Measurements from ENCODE around the gene ARID3A. TPM values are rescaled to one million over a fixed set of nuclear protein-coding genes. Genes with fewer than 3 reads are reported as not detected.

ARID3A gene
- total and polyA plus RNA-seq, 2 of the 13 experiments (the other 11 are each of a cell fraction or from before 2014, with no cell fraction given) = 71.3 to 77.9 TPM

DNA sequence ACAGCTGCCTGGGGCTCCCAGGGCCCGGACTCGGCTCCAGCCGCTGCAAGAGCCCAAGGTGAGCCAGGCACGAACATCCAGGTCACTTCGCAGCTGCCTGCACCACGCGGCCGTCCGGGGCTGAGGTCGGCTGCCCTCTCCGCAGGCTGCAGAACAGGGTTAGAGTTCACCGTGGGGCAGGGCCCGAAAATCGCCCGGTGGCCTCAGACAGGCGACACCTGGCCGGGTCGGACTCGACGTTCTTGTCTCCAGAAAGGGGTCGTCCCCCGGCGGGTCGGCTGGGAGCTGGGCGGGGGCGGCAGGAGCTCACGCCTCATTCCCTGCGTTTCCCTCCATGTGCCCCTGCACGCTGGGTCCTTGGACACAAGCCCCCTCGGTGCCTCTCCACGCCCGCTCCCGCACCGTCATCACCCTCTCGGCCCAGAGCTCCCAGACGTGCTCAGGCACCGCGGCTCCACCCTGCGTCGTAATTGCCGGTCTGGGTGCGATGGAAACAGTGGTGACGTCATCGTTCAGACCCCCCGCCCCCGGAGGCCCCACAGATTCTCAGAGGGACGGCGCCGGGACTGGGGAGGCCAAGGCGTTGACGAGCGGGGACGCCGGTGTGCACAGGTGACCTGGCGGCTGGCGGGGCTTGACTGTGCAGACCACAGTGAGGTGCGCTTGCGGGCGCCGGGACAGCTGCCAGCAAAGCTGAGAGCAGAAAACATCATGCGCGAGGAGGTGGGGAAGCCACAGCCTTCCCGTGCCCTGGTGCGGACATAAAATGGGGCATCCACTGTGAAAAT, 70.4 kb downstream of the ARID3A start (continued):
- TF ChIP-seq HES4 (CRISPR knock-in tag; IDR thresholded peaks at IDR 0.05; ENCODE audit: borderline replicate concordance) (no peak), NCOA1 (CRISPR knock-in tag; IDR thresholded peaks at IDR 0.05) (no peak), HOXA3 (CRISPR knock-in tag; IDR thresholded peaks at IDR 0.05) (peak; percentile 58; the same call in 1 of the 2 replicates), ZNF615 (CRISPR knock-in tag; IDR thresholded peaks at IDR 0.05; ENCODE audit: borderline replicate concordance) (no peak), SMC3 (IDR thresholded peaks at IDR 0.05; ENCODE audit: low read length) (no peak), ESRRA (CRISPR knock-in tag; IDR thresholded peaks at IDR 0.05; ENCODE audit: low read depth) (no peak), EED (CRISPR knock-in tag; IDR thresholded peaks at IDR 0.05) (no peak), HNRNPL (IDR thresholded peaks at IDR 0.05; ENCODE audit: low read depth, low read length) (no peak), SAFB2 (CRISPR knock-in tag; IDR thresholded peaks at IDR 0.05; ENCODE audit: borderline replicate concordance, low read depth) (0 out of 2 replicates have a peak, but pooled peaks have one; percentile 35), HNF4A (CRISPR knock-in tag; IDR thresholded peaks at IDR 0.05) (no peak), ISL2 (CRISPR knock-in tag; IDR thresholded peaks at IDR 0.05) (no peak), SRY (CRISPR knock-in tag; IDR thresholded peaks at IDR 0.05) (no peak), ZBTB42 (CRISPR knock-in tag; IDR thresholded peaks at IDR 0.05) (no peak)
- TF ChIP-seq, protein P1, sequence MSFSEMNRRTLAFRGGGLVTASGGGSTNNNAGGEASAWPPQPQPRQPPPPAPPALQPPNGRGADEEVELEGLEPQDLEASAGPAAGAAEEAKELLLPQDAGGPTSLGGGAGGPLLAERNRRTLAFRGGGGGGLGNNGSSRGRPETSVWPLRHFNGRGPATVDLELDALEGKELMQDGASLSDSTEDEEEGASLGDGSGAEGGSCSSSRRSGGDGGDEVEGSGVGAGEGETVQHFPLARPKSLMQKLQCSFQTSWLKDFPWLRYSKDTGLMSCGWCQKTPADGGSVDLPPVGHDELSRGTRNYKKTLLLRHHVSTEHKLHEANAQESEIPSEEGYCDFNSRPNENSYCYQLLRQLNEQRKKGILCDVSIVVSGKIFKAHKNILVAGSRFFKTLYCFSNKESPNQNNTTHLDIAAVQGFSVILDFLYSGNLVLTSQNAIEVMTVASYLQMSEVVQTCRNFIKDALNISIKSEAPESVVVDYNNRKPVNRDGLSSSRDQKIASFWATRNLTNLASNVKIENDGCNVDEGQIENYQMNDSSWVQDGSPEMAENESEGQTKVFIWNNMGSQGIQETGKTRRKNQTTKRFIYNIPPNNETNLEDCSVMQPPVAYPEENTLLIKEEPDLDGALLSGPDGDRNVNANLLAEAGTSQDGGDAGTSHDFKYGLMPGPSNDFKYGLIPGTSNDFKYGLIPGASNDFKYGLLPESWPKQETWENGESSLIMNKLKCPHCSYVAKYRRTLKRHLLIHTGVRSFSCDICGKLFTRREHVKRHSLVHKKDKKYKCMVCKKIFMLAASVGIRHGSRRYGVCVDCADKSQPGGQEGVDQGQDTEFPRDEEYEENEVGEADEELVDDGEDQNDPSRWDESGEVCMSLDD (CRISPR knock-in tag; IDR thresholded peaks at IDR 0.05; ENCODE audit: borderline replicate concordance) = no peak
- TF ChIP-seq, protein P2, sequence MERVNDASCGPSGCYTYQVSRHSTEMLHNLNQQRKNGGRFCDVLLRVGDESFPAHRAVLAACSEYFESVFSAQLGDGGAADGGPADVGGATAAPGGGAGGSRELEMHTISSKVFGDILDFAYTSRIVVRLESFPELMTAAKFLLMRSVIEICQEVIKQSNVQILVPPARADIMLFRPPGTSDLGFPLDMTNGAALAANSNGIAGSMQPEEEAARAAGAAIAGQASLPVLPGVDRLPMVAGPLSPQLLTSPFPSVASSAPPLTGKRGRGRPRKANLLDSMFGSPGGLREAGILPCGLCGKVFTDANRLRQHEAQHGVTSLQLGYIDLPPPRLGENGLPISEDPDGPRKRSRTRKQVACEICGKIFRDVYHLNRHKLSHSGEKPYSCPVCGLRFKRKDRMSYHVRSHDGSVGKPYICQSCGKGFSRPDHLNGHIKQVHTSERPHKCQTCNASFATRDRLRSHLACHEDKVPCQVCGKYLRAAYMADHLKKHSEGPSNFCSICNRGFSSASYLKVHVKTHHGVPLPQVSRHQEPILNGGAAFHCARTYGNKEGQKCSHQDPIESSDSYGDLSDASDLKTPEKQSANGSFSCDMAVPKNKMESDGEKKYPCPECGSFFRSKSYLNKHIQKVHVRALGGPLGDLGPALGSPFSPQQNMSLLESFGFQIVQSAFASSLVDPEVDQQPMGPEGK (CRISPR knock-in tag; IDR thresholded peaks at IDR 0.05) = peak; percentile 63
- TF ChIP-seq, protein P3, sequence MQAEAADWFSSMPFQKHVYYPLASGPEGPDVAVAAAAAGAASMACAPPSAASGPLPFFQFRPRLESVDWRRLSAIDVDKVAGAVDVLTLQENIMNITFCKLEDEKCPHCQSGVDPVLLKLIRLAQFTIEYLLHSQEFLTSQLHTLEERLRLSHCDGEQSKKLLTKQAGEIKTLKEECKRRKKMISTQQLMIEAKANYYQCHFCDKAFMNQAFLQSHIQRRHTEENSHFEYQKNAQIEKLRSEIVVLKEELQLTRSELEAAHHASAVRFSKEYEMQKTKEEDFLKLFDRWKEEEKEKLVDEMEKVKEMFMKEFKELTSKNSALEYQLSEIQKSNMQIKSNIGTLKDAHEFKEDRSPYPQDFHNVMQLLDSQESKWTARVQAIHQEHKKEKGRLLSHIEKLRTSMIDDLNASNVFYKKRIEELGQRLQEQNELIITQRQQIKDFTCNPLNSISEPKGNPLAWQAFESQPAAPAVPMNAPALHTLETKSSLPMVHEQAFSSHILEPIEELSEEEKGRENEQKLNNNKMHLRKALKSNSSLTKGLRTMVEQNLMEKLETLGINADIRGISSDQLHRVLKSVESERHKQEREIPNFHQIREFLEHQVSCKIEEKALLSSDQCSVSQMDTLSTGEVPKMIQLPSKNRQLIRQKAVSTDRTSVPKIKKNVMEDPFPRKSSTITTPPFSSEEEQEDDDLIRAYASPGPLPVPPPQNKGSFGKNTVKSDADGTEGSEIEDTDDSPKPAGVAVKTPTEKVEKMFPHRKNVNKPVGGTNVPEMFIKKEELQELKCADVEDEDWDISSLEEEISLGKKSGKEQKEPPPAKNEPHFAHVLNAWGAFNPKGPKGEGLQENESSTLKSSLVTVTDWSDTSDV (CRISPR knock-in tag; IDR thresholded peaks at IDR 0.05) = no peak
- TF ChIP-seq, protein P4, sequence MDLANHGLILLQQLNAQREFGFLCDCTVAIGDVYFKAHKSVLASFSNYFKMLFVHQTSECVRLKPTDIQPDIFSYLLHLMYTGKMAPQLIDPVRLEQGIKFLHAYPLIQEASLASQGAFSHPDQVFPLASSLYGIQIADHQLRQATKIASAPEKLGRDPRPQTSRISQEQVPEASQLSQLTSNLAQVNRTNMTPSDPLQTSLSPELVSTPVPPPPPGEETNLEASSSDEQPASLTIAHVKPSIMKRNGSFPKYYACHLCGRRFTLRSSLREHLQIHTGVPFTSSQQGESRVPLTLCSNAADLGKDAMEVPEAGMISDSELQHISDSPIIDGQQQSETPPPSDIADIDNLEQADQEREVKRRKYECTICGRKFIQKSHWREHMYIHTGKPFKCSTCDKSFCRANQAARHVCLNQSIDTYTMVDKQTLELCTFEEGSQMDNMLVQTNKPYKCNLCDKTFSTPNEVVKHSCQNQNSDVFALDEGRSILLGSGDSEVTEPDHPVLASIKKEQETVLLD (CRISPR knock-in tag; IDR thresholded peaks at IDR 0.05; ENCODE audit: low read depth) = no peak
- TF ChIP-seq, protein P5, sequence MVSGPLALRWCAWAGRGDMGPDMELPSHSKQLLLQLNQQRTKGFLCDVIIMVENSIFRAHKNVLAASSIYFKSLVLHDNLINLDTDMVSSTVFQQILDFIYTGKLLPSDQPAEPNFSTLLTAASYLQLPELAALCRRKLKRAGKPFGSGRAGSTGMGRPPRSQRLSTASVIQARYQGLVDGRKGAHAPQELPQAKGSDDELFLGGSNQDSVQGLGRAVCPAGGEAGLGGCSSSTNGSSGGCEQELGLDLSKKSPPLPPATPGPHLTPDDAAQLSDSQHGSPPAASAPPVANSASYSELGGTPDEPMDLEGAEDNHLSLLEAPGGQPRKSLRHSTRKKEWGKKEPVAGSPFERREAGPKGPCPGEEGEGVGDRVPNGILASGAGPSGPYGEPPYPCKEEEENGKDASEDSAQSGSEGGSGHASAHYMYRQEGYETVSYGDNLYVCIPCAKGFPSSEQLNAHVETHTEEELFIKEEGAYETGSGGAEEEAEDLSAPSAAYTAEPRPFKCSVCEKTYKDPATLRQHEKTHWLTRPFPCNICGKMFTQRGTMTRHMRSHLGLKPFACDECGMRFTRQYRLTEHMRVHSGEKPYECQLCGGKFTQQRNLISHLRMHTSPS (CRISPR knock-in tag; IDR thresholded peaks at IDR 0.05; ENCODE audit: low read depth) = no peak

All from HepG2 (cell line).